ENCODE results near the gene TTN.
A peak's percentile ranks its signal among the peaks of the same experiment; 100 is the strongest.
"Not testable (repeated sequence)": the region's sequence is repeated elsewhere in the genome, so short reads cannot be mapped to it uniquely, and the experiment has no call there.

TTN gene

DNA sequence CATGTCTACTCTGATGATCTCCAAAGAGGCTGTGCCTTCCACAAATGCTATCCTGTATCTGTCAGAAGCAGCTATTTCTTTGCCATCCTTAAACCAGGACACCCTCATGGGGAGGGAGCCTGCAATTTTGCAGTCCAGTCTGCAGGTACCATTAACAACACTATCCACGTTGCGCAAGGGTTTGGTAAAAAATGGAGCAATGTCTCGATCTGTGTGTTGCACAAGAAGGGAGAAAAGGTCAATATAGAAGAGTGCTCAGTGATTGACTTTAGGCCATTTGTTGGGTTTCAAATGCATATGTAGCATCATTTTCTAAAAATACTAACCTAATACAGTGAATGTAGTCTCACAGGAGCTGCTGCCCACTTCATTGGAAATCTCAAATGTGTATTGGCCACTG is 74.3 kb downstream of the TTN start:
- no peak for DNase-seq

DNA sequence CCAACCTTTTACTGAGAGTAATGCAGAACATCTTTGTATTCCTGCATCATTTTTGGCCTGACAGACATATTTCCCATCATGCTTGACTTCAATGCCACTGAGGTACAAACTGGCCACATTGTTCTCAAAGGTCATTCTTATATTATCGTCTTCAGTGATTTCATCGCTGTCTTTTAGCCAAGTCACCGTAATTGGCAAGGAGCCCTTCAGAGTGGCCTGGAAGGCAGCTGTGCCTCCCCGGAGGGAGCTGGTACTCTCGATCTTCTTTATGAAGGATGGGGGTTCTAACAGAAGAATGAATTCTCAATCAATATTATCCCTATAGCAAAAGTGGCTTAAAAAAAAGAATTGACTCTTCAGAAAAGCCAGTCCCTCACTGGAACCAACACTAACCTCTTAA is 75.9 kb downstream of the TTN start:
- DNase-seq: no peak

DNA sequence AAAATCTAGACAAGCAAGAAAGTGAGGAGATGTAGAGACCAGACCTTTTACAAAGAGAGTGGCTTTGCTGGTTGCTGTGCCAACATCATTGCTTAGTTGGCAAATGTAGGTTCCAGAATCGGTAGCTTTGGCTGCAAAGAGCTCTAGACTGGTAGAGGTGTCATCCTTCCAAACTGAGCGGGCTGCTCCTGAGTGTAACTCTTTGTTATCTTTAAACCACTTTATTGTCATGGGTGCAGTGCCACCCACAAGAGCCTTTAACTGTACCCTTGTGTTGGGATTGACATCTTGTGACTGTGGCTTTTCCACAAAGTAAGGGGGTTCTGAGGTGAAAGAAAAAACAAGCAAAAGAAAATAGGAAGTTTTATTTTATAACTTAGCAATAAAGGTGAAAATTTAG is 77.2 kb downstream of the TTN start:
- DNase-seq: no peak

DNA sequence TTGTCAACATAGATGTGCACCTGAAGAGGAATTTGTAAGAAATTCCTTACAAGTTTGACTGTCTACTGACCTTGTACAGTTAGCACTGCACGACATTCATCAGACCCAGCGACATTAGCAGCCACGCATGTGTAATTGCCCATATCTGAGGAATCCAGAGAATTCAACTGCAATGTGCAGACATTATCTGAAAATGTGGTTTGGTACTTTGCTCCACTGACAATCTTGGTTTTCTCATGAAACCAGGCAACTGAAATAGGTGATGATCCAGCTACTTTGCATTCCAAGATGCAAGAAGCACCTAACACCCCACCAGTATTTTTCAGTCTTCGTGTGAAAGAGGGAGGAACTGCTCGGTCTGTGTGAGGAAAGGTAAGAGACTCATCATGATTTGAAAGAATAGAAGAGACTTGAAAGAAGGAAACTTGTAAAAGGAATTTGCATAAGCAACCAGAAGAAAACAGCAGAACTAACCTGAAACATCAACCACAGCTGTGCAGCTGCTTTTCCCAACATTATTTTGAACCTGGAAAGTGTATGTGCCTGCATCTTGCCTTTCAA is 83.4 kb downstream of the TTN start:
- DNase-seq: no peak

DNA sequence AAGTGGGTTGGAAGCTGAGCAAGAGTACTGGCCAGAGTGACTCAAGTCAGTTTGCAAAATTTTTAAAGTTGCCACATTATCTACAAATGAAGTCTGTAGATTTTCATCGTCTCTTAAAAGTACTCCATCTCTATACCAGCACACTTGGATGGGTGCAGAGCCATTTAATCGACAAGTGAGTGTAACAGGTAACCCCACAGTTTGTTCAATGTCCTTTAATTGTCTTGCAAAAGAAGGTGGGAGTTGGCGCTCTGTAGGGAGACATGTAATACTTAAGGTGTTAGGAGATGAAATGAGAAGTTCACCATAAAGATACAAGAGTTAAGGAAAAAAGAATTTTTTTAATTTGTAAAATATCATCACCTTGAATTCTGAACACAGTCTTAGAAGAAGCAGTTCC is 84.9 kb downstream of the TTN start:
- DNase-seq: no peak

GRCh38 chr2:178718988-178719387 is 88.2 kb downstream of the TTN start:
- DNase-seq: no peak

DNA sequence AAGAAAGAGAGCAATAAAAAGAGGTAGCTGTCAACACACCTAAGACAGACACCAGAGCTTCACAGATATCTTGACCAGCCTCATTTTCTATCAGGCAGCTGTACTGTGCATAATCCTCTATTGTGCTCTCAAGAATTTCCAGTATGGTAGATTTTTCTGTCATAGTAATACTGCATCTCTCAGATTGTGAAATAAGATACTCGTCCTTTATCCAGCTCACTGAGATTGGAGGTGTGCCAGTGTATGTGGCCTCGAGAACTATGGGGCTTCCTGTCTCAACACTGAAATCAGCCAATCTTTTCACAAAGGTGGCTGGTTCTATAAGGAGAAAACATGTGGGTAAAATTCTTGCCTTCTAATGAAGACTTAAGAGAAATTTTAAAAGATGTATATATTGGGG is 88.9 kb downstream of the TTN start:
- no peak for DNase-seq

DNA sequence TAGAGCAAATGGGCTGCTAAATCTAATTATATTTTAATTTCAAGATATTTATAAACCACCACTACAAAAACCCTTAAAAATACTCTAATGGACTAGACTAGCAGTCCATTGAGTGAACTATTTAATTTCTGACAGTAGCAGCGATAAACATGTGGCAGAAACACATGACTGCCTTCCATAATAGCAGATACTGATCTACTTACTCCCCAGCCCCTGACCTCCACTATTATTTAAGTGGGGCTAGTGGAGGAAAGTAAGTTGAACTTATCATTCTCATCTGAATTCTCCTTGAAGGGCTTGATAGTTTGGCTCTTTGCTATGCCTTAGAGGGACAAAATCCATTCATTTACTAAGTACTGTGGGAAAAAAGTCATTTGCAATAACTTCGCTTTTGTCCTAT is 90.8 kb downstream of the TTN start:
- no peak for DNase-seq

- no peak for DNase-seq
These were observed 91.9 kb downstream of the TTN start for GRCh38 chr2:178715366-178715765.

DNA sequence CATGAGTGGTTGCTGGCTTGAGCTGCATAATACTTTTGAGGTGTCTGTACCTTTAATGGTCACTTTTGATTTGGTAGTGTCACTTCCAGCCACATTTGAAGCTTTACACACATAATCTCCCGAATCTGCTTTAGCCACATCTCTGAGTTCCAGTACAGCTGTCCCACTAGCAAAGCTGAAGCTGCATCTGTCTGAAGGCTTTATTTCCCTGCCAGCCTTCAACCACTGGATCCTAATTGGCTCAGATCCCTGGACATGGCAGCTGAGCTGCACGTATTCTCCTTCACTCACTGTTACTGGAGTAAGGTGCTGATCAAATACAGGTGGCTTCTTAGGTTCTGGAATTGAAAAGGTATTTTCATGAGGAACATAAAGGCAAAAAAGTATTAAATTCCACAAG is 99.7 kb downstream of the TTN start:
- DNase-seq: no peak

- no peak for DNase-seq
These were observed 102.3 kb downstream of the TTN start for GRCh38 chr2:178704876-178705275.

GRCh38 chr2:178702361-178702760 is 104.9 kb downstream of the TTN start:
- DNase-seq: no peak

- peak in 1 of 5 donors; percentile 12 for DNase-seq
These were observed 106.3 kb downstream of the TTN start for GRCh38 chr2:178700922-178701342.

DNA sequence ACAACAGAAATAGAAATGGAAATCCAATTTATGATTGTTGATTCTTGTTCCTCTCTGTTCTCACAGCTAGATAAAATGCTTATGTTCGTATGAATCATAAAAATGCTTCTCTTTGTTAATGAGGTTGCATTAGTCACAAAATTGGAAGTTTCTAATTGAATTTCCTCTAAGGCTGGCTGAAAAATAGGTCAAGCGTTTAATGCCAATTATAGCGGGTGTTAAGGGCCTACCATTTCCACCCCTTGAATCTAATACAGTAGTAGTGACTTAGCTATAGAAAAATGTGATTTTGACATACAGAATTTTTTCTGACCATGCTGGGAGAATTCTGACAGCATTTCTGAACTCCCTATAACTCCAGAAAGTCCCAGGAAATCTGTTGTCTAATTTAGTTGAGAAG is 107.1 kb downstream of the TTN start:
- DNase-seq: no peak

- no peak for DNase-seq
These were observed 114.4 kb downstream of the TTN start for GRCh38 chr2:178692845-178693244.

DNA sequence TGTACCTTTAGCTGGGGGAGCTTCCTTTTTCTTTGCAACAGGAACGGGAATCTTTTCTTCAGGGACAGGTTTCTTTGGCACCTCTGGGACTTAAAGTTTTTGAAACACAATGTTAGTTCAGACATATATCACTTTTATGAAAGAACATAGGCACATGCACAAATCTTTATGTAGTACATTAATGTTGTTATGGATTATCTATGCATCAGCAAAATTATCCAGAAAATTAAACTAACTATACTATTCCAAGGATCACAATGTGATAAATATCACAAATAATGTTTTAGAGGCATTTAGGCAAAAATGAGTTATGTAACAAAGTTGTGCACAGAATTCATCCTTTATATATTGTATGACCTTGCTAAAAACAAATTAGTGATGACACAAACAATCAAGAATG is 117.4 kb downstream of the TTN start:
- no peak for DNase-seq

GRCh38 chr2:178683877-178684276 is 123.3 kb downstream of the TTN start:
- no peak for DNase-seq

DNA sequence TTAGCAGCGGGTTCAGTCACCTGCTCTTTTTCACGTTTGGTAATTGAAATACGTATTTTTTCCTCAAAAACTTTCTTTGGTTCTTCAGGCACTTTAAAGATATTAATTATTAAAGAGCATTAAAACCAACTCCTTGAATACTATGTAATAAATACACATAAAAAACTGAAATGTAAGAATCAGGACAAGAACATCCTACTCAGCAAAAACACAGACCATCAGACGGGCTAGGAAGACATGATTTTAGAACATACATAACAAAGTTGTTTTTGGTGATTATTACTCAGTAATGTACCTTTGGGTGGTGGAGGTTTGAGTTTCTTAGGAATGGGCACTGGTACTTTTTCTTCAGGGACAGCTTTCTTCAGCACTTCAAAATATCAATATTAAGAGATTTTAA is 126.1 kb downstream of the TTN start:
- DNase-seq: no peak

DNA sequence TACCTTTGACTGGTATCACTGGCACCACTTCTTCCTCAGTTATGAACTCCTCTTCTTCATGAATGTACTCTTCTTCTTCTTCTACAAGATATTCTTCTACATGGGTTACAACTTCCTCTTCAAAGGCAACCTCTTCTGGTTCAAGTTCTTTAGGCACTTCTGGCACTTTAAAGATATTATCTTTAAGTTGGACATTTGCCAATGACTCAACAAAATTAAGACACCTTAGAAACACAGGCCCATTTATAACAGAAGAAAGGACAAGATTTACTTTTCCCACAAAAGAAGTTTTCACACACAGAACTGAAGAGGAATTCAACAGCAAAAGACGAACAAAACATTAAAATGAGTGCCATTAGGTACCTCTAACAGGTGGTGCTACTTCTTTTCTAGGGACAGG is 127.3 kb downstream of the TTN start:
- DNase-seq: no peak

- no peak for DNase-seq
These were observed 129.6 kb downstream of the TTN start for GRCh38 chr2:178677599-178677998.

- no peak for DNase-seq
These were observed 131.2 kb downstream of the TTN start for GRCh38 chr2:178676046-178676445.

GRCh38 chr2:178674122-178674521 is 133.1 kb downstream of the TTN start:
- no peak for DNase-seq

DNA sequence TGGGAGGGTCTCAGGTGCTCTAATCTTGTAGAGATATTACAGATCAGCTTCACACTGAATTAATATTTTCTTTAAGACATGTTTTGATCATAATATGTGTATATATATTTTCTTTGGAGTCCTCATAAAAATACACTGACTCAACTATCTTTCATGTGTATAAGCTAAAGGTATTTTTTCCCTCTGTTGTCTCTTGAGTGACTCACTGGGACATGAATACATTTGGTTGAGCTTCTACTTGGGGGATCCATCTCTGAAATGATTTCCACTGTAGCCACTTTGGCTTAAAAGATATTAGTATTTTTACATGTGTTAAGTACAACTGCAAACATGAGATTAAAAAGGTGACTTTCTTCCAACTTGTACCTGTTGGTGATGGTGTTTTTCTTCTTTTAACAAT is 140.8 kb downstream of the TTN start:
- no peak for DNase-seq

GRCh38 chr2:178658480-178658879 is 148.7 kb downstream of the TTN start:
- not testable (repeated sequence) for DNase-seq

DNA sequence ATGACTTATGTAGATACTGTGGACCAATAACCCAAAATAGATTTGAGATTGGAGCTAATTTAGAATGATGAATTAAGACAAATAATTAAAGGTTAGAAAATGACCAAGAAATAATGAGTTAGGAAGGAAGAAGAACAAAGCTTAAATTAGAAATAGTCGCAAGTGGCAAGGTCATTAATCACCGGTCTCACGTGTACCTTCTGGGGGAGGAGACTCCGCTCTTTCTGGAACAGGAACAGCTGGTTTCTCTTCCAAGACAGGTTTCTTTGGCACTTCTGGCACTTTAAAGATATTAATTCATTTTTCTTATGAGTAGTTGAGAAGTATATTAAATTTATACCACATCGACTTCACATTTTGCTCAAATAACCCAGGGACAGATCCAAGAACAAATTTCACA is 156.7 kb downstream of the TTN start:
- no peak for DNase-seq

DNA sequence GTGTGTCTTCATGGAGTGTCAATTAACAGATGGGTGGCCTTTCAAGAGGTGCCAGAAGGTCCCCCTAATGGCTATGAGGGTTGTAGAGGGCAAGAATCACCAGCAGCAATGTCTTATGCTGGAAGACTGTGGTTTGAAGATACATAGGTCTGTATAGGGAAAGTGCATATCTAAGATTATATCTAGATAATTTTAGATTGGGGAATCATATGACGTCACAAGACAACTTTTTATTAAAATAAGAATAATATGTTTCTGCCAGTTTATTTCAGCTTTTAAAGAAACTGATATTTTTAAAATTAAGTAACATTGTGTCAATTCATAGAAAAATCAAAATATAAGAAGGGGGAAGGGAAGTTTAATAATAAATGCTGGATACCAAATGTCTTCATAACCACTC is 162.3 kb downstream of the TTN start:
- DNase-seq: no peak

Data from T-helper 1 cell (primary cell).